Stomach (tissue), 9 donors: ENCODE results near the gene FMN1. TPM values are rescaled to one million over a fixed set of nuclear protein-coding genes. Genes with fewer than 3 reads are reported as not detected.

Source experiments
- DNase-seq, 2 donors: peaks; one replicate each; pipeline versions ENCODE4 v3.0.0 to v3.0.0-alpha.2; 2013 to 2019
- H3K27ac ChIP-seq, 5 donors: fragments of 200-600 bp in 4 of 5; sonication (generic) in 4 of 5; one replicate each; pipeline ENCODE4 v1.5.1; 2013 to 2019; ENCODE audit warnings: mild to moderate bottlenecking in 1 of 5, moderate library complexity in 1 of 5
- H3K27me3 ChIP-seq, 3 donors: fragments of 200-600 bp; sonication (generic); one replicate each; pipeline ENCODE4 v1.5.1; 2017 to 2019; ENCODE audit warnings: mixed run types in 1 of 3
- H3K36me3 ChIP-seq, 4 donors: fragments of 200-600 bp; sonication (generic); 1 replicate in 3 of 4; 2 replicates in 1 of 4; pipeline ENCODE4 v1.5.1; 2016 to 2019
- H3K4me1 ChIP-seq, 4 donors: fragments of 200-600 bp; sonication (generic); one replicate each; pipeline ENCODE4 v1.5.1; 2016 to 2019
- H3K4me3 ChIP-seq, 4 donors: fragments of 200-600 bp; sonication (generic) in 3 of 4; one replicate each; pipeline ENCODE4 v1.5.1; 2016 to 2019; ENCODE audit warnings: mild to moderate bottlenecking in 1 of 4
- H3K9me3 ChIP-seq, 4 donors: fragments of 200-600 bp; sonication (generic); one replicate each; pipeline ENCODE4 v1.5.1; 2016 to 2019
- EP300 ChIP-seq: sonication (generic); formaldehyde crosslinking; IDR thresholded peaks from one replicate; pipeline ENCODE4 v1.6.1; 2017; ENCODE audit warnings: antibody characterized with exemption
- POLR2A ChIP-seq, 4 donors: fragments of 450-650 bp; IDR thresholded peaks; one replicate each; pipeline ENCODE4 v1.6.1; 2016; ENCODE audit warnings: antibody characterized with exemption in 4 of 4, control low read depth in 2 of 4, mild to moderate bottlenecking in 1 of 4, moderate library complexity in 1 of 4
- POLR2AphosphoS5 ChIP-seq, 3 donors: sonication (generic); formaldehyde crosslinking; IDR thresholded peaks; one replicate each; pipeline ENCODE4 v1.6.1; 2016; ENCODE audit warnings: antibody characterized with exemption in 3 of 3
- WGBS, 5 donors: extraction: QIAGEN DNeasy Blood & Tissue Kit in 3 of 5; methylation state at CpG; one replicate each; pipeline versions ENCODE4 v1.1.5 to v1.1.7; 2013 to 2018; 5-methylcytosine and 5-hydroxymethylcytosine counted together
- intact Hi-C: fragments of 100-400 bp; cut with DNase I; formaldehyde crosslinking; loops from one replicate; pipeline ENCODE4 v1.15.1; 2023; ENCODE audit warnings: low total_unique reads
- polyA plus RNA-seq, 3 donors: library from polyadenylated mRNA; stranded (reverse); fragments of 200-250 nt; gene quantifications; one replicate each; pipeline ENCODE4 v1.2.3, GENCODE V29; 2013
- total RNA-seq, 5 donors: library from RNA; depleted of rRNA; stranded (reverse); fragments of >200 nt; gene quantifications; one replicate each; pipeline versions ENCODE4 v1.1.0 to v1.2.3, GENCODE V29; 2014 to 2016
- TF ChIP-seq, protein P1 (sequence below), 7 experiments: fragments of 450-650 bp in 4 of 7; fragments of 200-600 bp in 3 of 7; sonication (generic) in 3 of 7; IDR thresholded peaks; one replicate each; pipeline ENCODE4 v1.5.1; 2016 to 2019; ENCODE audit warnings: antibody characterized with exemption in 7 of 7, control low read depth in 2 of 7, mild to moderate bottlenecking in 1 of 7
- donor health status: healthy with polysubstance abuse.
- donor health status: Bipolar disorder and iron deficiency.
- donor health status: healthy.

FMN1 gene
- total and polyA plus RNA-seq, 8 donors = 0.40 to 58.0 (median 22.9) TPM

DNA sequence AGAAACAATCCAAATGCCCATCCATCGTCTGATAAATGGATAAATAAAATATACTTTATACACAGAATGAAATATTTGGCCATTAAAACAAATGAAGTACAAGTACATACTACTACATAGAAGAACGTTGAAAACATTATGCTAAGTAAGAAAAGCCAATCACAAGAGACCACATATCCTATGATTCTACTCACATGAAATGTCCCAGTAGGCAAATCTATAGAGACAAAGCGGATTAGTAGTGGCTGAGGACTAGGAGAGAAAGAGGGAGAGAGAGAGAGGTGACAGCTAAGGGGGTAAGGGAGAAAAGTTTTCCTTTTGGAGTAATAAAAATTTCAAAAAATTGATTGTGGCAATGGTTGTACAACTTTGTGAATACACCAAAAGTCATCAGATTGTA, 329.7 kb downstream of the FMN1 start:
- DNase-seq = no peak
- Histone ChIP-seq H3K4me1 (peaks cover 0 to 32% (median 14%) of the 10 kb centered on the region in 4 donors), H3K4me3 (no peak overlapping the region), H3K9me3 (no peaks in the 10 kb centered on the region), H3K27me3 (no peaks in the 10 kb centered on the region), H3K36me3 (peaks cover 0 to 5% (median 2%) of the 10 kb centered on the region in 4 donors), H3K27ac (no peak overlapping the region)
- intact Hi-C loops = no loop called here
- 82 to 93% (median 89%) methylated on average over 3 of the region's 3 CpGs for WGBS, 5 donors
- no peak for TF ChIP-seq EP300
- TF ChIP-seq, protein P1, sequence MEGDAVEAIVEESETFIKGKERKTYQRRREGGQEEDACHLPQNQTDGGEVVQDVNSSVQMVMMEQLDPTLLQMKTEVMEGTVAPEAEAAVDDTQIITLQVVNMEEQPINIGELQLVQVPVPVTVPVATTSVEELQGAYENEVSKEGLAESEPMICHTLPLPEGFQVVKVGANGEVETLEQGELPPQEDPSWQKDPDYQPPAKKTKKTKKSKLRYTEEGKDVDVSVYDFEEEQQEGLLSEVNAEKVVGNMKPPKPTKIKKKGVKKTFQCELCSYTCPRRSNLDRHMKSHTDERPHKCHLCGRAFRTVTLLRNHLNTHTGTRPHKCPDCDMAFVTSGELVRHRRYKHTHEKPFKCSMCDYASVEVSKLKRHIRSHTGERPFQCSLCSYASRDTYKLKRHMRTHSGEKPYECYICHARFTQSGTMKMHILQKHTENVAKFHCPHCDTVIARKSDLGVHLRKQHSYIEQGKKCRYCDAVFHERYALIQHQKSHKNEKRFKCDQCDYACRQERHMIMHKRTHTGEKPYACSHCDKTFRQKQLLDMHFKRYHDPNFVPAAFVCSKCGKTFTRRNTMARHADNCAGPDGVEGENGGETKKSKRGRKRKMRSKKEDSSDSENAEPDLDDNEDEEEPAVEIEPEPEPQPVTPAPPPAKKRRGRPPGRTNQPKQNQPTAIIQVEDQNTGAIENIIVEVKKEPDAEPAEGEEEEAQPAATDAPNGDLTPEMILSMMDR (IDR thresholded peaks at IDR 0.05) = no peak
- TF ChIP-seq POLR2A (IDR thresholded peaks at IDR 0.05) = no peak
- no peak for TF ChIP-seq POLR2AphosphoS5 (IDR thresholded peaks at IDR 0.05)

GRCh38 chr15:32864051-32864450, 330.5 kb downstream of the FMN1 start:
- Histone ChIP-seq H3K4me1 (peaks cover 0 to 32% (median 14%) of the 10 kb centered on the region in 4 donors), H3K27me3 (no peaks in the 10 kb centered on the region), H3K4me3 (no peak overlapping the region), H3K9me3 (no peaks in the 10 kb centered on the region), H3K27ac (no peak overlapping the region), H3K36me3 (peaks cover 0 to 10% (median 3%) of the 10 kb centered on the region in 4 donors)
- TF ChIP-seq POLR2A (IDR thresholded peaks at IDR 0.05) = no peak
- no peak for TF ChIP-seq EP300
- TF ChIP-seq, protein P1 (IDR thresholded peaks at IDR 0.05) = no peak
- TF ChIP-seq POLR2AphosphoS5 (IDR thresholded peaks at IDR 0.05) = no peak
- 48 to 93% (median 90%) methylated on average over 1 of the region's 1 CpG for WGBS, 5 donors
- DNase-seq = no peak
- intact Hi-C loops = no loop called here

DNA sequence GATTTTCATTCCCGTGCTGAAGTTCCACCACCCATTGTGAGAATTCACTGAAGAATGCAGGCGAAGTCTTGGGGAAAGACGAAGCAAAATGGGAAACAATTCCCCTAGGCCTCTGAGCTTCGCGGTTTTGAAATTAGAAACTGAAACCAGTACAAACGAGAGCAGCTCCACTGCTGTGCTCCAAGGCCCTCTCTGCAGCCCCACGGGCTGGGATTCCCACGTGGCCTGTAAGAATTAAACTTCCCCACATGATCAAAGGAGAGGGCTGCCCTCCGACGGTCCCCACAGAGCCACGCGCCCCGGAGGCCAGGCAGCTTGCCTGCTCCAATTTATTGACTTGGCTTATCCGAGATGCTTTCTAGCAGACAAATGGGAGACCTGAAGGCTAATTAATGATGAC, 332.8 kb downstream of the FMN1 start:
- H3K27me3 ChIP-seq = no peaks in the 10 kb centered on the region
- DNase-seq = peak in 1 of 2 donors; percentile 62
- H3K4me3 ChIP-seq = peak overlapping the region in 3 of 4 donors; percentile 7 to 21 (median 17)
- peaks cover 0 to 26% (median 12%) of the 10 kb centered on the region in 4 donors for H3K4me1 ChIP-seq
- H3K27ac ChIP-seq = peak overlapping the region in 4 of 5 donors; percentile 17 to 79 (median 73)
- 40 to 59% (median 52%) methylated on average over 14 of the region's 14 CpGs for WGBS, 5 donors
- intact Hi-C loops = no loop called here
- peaks cover 0 to 15% (median 5%) of the 10 kb centered on the region in 4 donors for H3K36me3 ChIP-seq
- no peaks in the 10 kb centered on the region for H3K9me3 ChIP-seq
- TF ChIP-seq POLR2AphosphoS5 (IDR thresholded peaks at IDR 0.05) (no peak), EP300 (no peak), POLR2A (IDR thresholded peaks at IDR 0.05) (no peak)
- TF ChIP-seq, protein P1 (IDR thresholded peaks at IDR 0.05) = no peak

- no peak for DNase-seq
- Histone ChIP-seq H3K36me3 (peaks cover 0 to 21% (median 6%) of the 10 kb centered on the region in 4 donors), H3K27ac (peak overlapping the region in 4 of 5 donors; percentile 17 to 79 (median 73)), H3K4me3 (no peak overlapping the region), H3K27me3 (no peaks in the 10 kb centered on the region), H3K4me1 (peaks cover 0 to 28% (median 13%) of the 10 kb centered on the region in 4 donors), H3K9me3 (no peaks in the 10 kb centered on the region)
- no peak for TF ChIP-seq EP300
- WGBS, 5 donors = 88 to 99% (median 97%) methylated on average over 5 of the region's 5 CpGs
- intact Hi-C loops = no loop called here
Measured at GRCh38 chr15:32861174-32861573, 333.3 kb downstream of the FMN1 start.

DNA sequence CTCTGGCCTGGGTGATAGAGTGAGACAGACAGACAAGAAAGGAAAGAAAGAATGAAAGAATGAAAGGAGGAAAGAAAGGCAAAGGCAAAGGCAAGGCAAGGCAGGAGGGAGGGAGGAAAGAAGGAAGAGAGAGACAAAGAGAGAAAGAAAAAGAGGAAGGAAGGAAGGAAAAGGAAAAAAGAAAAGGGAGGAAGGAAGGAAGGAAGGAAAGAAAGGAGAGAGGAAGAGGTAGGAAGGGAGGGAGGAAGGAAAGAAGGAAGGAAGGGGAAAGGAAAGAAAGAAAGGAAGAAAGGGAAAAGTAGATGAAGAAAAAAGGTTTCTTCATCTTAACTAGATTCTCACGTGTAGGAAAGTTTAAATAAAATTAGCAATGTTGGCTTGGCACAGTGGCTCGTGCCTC, 334.5 kb downstream of the FMN1 start:
- Histone ChIP-seq H3K27me3 (no peaks in the 10 kb centered on the region), H3K4me1 (peaks cover 0 to 30% (median 15%) of the 10 kb centered on the region in 4 donors), H3K9me3 (no peaks in the 10 kb centered on the region), H3K4me3 (no peak overlapping the region), H3K36me3 (peaks cover 0 to 29% (median 6%) of the 10 kb centered on the region in 4 donors), H3K27ac (no peak overlapping the region)
- WGBS, 5 donors = 76 to 94% (median 83%) methylated on average over 2 of the region's 2 CpGs
- no peak for TF ChIP-seq POLR2A (IDR thresholded peaks at IDR 0.05)
- TF ChIP-seq, protein P1 (IDR thresholded peaks at IDR 0.05) = no peak
- TF ChIP-seq EP300 = no peak
- no peak for TF ChIP-seq POLR2AphosphoS5 (IDR thresholded peaks at IDR 0.05)
- no peak for DNase-seq
- intact Hi-C loops = no loop called here
